HepG2 (cell line): ENCODE data around the gene EFNA3. TPM values are rescaled to one million over a fixed set of nuclear protein-coding genes. Genes with fewer than 3 reads are reported as not detected.

Experiments used
- ATAC-seq: fragments of 200-7000 bp; cut with Tn5 transposase; 3 replicates; pipeline ENCODE4 v1.9.1; 2020; ENCODE audit warnings: mild to moderate bottlenecking, moderate library complexity
- BruUV-seq: library from RNA; stranded (reverse); fragments of 400-500 nt; replicated peaks from 2 replicates; lab custom pipeline; 2021; lab: Mats Ljungman, UMichigan
- CTCF ChIA-PET: fragments of 300-600 bp; formaldehyde crosslinking; extraction: SDS; loops from one replicate; lab custom pipeline; 2021; ENCODE audit warnings: low total read pairs, inconsistent platforms, low intra/inter-chr PET ratio; lab: Yijun Ruan, JAX
- POLR2A ChIA-PET: fragments of 350-600 bp; sonication (Branson Sonifier 250); formaldehyde crosslinking; loops from one replicate; lab custom pipeline; 2020; ENCODE audit warnings: antibody characterized with exemption, inconsistent platforms; lab: Yijun Ruan, JAX
- DNase-seq: peaks from one replicate; pipeline ENCODE4 v3.0.0-alpha.2; 2015; ENCODE audit warnings: low spot score
- FAIRE-seq: peaks from 3 replicates; lab custom pipeline; 2011; peaks lifted over from hg19 to GRCh38; lab: Jason Lieb, UNC
- H2AFZ ChIP-seq: one replicate; pipeline ENCODE4 v1.6.1; 2011; ENCODE audit warnings: low read length, inconsistent platforms
- H3K27ac ChIP-seq: fragments of 300-600 bp; 3 replicates; pipeline ENCODE4 v1.8.0; 2011; ENCODE audit warnings: mixed run types, mild to moderate bottlenecking, mixed read lengths, low read length, inconsistent platforms; ENCODE audit not compliant: insufficient read depth; ENCODE audit errors: extremely low read length
- H3K27me3 ChIP-seq, 2 experiments: fragments of 200-600 bp in 1 of 2; 2 replicates in 1 of 2; 3 replicates in 1 of 2; pipeline versions ENCODE4 v1.6.0 to v1.8.0; 2011; ENCODE audit warnings: low read length in 2 of 2, mild to moderate bottlenecking in 2 of 2, moderate library complexity in 2 of 2, inconsistent platforms in 1 of 2; ENCODE audit not compliant: insufficient read depth in 2 of 2, control insufficient read depth in 1 of 2
- H3K36me3 ChIP-seq, 2 experiments: fragments of 200-600 bp in 1 of 2; replicated peaks in 1 of 2; 2 replicates in 1 of 2; 3 replicates in 1 of 2; pipeline versions ENCODE4 v1.5.1 to v1.8.0; 2011; ENCODE audit warnings: low read length in 2 of 2, inconsistent platforms in 1 of 2; ENCODE audit not compliant: insufficient read depth in 2 of 2, control insufficient read depth in 1 of 2
- H3K4me1 ChIP-seq: 2 replicates; pipeline ENCODE4 v1.5.1; 2012; ENCODE audit warnings: low read length, inconsistent platforms; ENCODE audit not compliant: insufficient read depth
- H3K4me2 ChIP-seq: 2 replicates; pipeline ENCODE4 v1.6.0; 2011; ENCODE audit warnings: low read depth, low read length, inconsistent platforms
- H3K4me3 ChIP-seq, 3 experiments: fragments of 200-600 bp in 1 of 3; sonication (generic), shearing (Covaris generic) in 1 of 3; replicated peaks in 1 of 3; 2 replicates each; pipeline ENCODE4 v1.5.1; 2011 to 2016; ENCODE audit warnings: low read length in 3 of 3, inconsistent platforms in 2 of 3, low read depth in 2 of 3, mild to moderate bottlenecking in 2 of 3, control low read depth in 1 of 3, mixed read lengths in 1 of 3; ENCODE audit not compliant: insufficient read depth in 1 of 3
- H3K79me2 ChIP-seq: one replicate; pipeline ENCODE4 v1.6.1; 2011; ENCODE audit warnings: low read length, inconsistent platforms; ENCODE audit not compliant: insufficient read depth
- H3K9ac ChIP-seq: 2 replicates; pipeline ENCODE4 v1.6.0; 2011; ENCODE audit warnings: mild to moderate bottlenecking, low read depth, low read length, inconsistent platforms; ENCODE audit not compliant: insufficient read depth
- H3K9me3 ChIP-seq: 2 replicates; pipeline ENCODE4 v1.5.1; 2012; ENCODE audit warnings: mild to moderate bottlenecking, low read length
- H4K20me1 ChIP-seq: 2 replicates; pipeline ENCODE4 v1.6.0; 2011; ENCODE audit warnings: inconsistent platforms, mild to moderate bottlenecking, low read length, moderate library complexity; ENCODE audit not compliant: insufficient read depth
- ATAD3A ChIP-seq: sonication (generic); formaldehyde crosslinking; IDR thresholded peaks from 2 replicates; pipeline ENCODE4 v1.4.0; 2020; ENCODE audit warnings: missing genetic modification reagents
- CBX2 ChIP-seq, 2 experiments: fragments of 200-600 bp in 1 of 2; sonication (generic); formaldehyde crosslinking in 1 of 2; IDR thresholded peaks; 2 replicates each; pipeline versions ENCODE4 v1.7.0 to v1.8.1; 2018 to 2022; ENCODE audit warnings: low read depth in 2 of 2, low read length in 1 of 2, mild to moderate bottlenecking in 1 of 2, missing genetic modification reagents in 1 of 2
- CSRNP1 ChIP-seq: sonication (generic); formaldehyde crosslinking; IDR thresholded peaks from 2 replicates; pipeline ENCODE4 v1.8.1; 2023; ENCODE audit warnings: mild to moderate bottlenecking, missing genetic modification reagents
- DNMT1 ChIP-seq: sonication (generic); formaldehyde crosslinking; IDR thresholded peaks from 2 replicates; pipeline ENCODE4 v1.5.1; 2020; ENCODE audit warnings: mild to moderate bottlenecking, missing genetic modification reagents
- GTF3A ChIP-seq: sonication (generic); formaldehyde crosslinking; conservative IDR thresholded peaks from 2 replicates; pipeline ENCODE4 v1.4.0; 2020; ENCODE audit warnings: mild to moderate bottlenecking, missing genetic modification reagents
- MAX ChIP-seq: IDR thresholded peaks from 2 replicates; pipeline ENCODE4 v1.6.1; 2012; ENCODE audit warnings: inconsistent platforms
- NFKB2 ChIP-seq: sonication (generic); formaldehyde crosslinking; IDR thresholded peaks from 2 replicates; pipeline ENCODE4 v1.4.0; 2020; ENCODE audit warnings: missing genetic modification reagents, borderline replicate concordance
- NRL ChIP-seq: sonication (generic); formaldehyde crosslinking; IDR thresholded peaks from 2 replicates; pipeline ENCODE4 v1.5.0; 2020; ENCODE audit warnings: missing genetic modification reagents, mild to moderate bottlenecking, moderate library complexity, borderline replicate concordance
- PHF8 ChIP-seq: sonication (generic); formaldehyde crosslinking; IDR thresholded peaks from 2 replicates; pipeline ENCODE4 v1.5.0; 2020; ENCODE audit warnings: missing genetic modification reagents
- POGK ChIP-seq: sonication (generic); formaldehyde crosslinking; conservative IDR thresholded peaks from 2 replicates; pipeline ENCODE4 v1.8.0; 2022; ENCODE audit warnings: mild to moderate bottlenecking, moderate library complexity, missing genetic modification reagents
- RERE ChIP-seq: IDR thresholded peaks from 2 replicates; pipeline ENCODE4 v1.6.1; 2016; ENCODE audit warnings: low read depth, missing genetic modification reagents, missing compliant biosample characterization
- SPEN ChIP-seq: sonication (generic); formaldehyde crosslinking; IDR thresholded peaks from 2 replicates; pipeline ENCODE4 v1.5.1; 2020; ENCODE audit warnings: low read depth, mild to moderate bottlenecking, missing genetic modification reagents
- SRSF9 ChIP-seq: fragments of 200-400 bp; formaldehyde crosslinking; IDR thresholded peaks from 2 replicates; pipeline ENCODE4 v1.6.1; 2018; ENCODE audit warnings: borderline replicate concordance, mild to moderate bottlenecking, low read depth, low read length; ENCODE audit not compliant: insufficient read depth, poor library complexity, severe bottlenecking
- TEAD2 ChIP-seq: sonication (generic); formaldehyde crosslinking; IDR thresholded peaks from 2 replicates; pipeline ENCODE4 v1.9.0; 2021; ENCODE audit warnings: missing genetic modification reagents
- ZNF530 ChIP-seq: sonication (generic); formaldehyde crosslinking; IDR thresholded peaks from 2 replicates; pipeline ENCODE4 v1.5.0; 2020; ENCODE audit warnings: low read depth, mild to moderate bottlenecking, missing genetic modification reagents
- ZNF598 ChIP-seq: sonication (generic); formaldehyde crosslinking; IDR thresholded peaks from 2 replicates; pipeline ENCODE4 v1.5.1; 2020; ENCODE audit warnings: mild to moderate bottlenecking, missing genetic modification reagents, borderline replicate concordance
- WGBS: methylation state at CpG from one replicate; pipeline ENCODE4 v1.1.6; 2017; ENCODE audit warnings: low lambda C conversion rate; 5-methylcytosine and 5-hydroxymethylcytosine counted together
- in situ Hi-C: cut with HindIII; loops from 2 replicates; pipeline ENCODE4 v1.10.0; 2017; ENCODE audit warnings: low pct_unique_long_range_greater_than_20kb; ENCODE audit not compliant: extremely low pct_ligation_motif_present
- intact Hi-C: fragments of 100-400 bp; cut with micrococcal nuclease; formaldehyde crosslinking; loops from one replicate; pipeline ENCODE4 v1.10.0; 2022; ENCODE audit not compliant: unreplicated experiment
- polyA plus RNA-seq, 8 experiments: library from polyadenylated mRNA; depleted of rRNA in 3 of 8; stranded (reverse) in 7 of 8; unstranded in 1 of 8; fragments of >200 nt; fragmentation: Illumina TruSeq in 4 of 8; extraction: Trizol in 4 of 8; gene quantifications; 2 replicates each; pipeline versions ENCODE4 v1.2.1 to v1.2.3, GENCODE V29; 2011 to 2016; ENCODE audit warnings: low read depth in 4 of 8, missing spikeins in 1 of 8, mixed read lengths in 1 of 8; ENCODE audit not compliant: insufficient read depth in 1 of 8
- total RNA-seq, 5 experiments: library from RNA; depleted of rRNA; stranded (reverse); fragments of >200 nt; fragmentation: Illumina TruSeq; extraction: Trizol; gene quantifications; 2 replicates each; pipeline ENCODE4 v1.2.3, GENCODE V29; 2016; ENCODE audit warnings: low read depth in 1 of 5

EFNA3 gene
- total and polyA plus RNA-seq, 2 of the 13 experiments (the other 11 are each of a cell fraction or from before 2014, with no cell fraction given), result 1.0 to 5.7 TPM

GRCh38 chr1:155117610-155118009 is 39.0 kb downstream of the EFNA3 start:
- no TSS peak for BruUV-seq
- no peak for ATAC-seq
- H3K4me1 ChIP-seq, result peaks cover 22% of the 10 kb centered on the region
- no peaks in the 10 kb centered on the region for H3K36me3 ChIP-seq
- H2AFZ ChIP-seq, result no peak overlapping the region
- no peak for FAIRE-seq
- H3K9me3 ChIP-seq, result no peaks in the 10 kb centered on the region
- CTCF ChIA-PET, result no interaction called here
- POLR2A ChIA-PET, result interaction anchor here (0.9 to 1.8 kb wide), 2 partner anchors 9 to 11 kb away, joined by 3 to 5 read pairs; no protein-coding TSS in a partner anchor
- H3K79me2 ChIP-seq, result no peaks in the 10 kb centered on the region
- no peaks in the 10 kb centered on the region for H4K20me1 ChIP-seq
- WGBS, result 33% methylated on average over 4 of the region's 4 CpGs
- intact Hi-C loops, result no loop called here
- no peak for DNase-seq
- H3K9ac ChIP-seq, result no peak overlapping the region
- no peak overlapping the region for H3K27ac ChIP-seq
- H3K4me3 ChIP-seq, result no peak overlapping the region
- peaks cover 0 to 7% of the 10 kb centered on the region in 2 experiments; a peak in 1 of 5 replicates for H3K27me3 ChIP-seq
- no peak overlapping the region for H3K4me2 ChIP-seq
- in situ Hi-C loops, result no loop called here
- TF ChIP-seq GTF3A (CRISPR knock-in tag) (no peak), TEAD2 (CRISPR knock-in tag) (no peak), ZNF598 (CRISPR knock-in tag) (no peak), SRSF9 (no peak), NFKB2 (CRISPR knock-in tag) (no peak), NRL (CRISPR knock-in tag) (no peak), RERE (CRISPR knock-in tag) (no peak), SPEN (CRISPR knock-in tag) (no peak), CBX2 (IDR thresholded peaks at IDR 0.05; ENCODE audit: low read depth, low read length) (no peak), CBX2 (CRISPR knock-in tag; IDR thresholded peaks at IDR 0.05; ENCODE audit: low read depth) (no peak), ATAD3A (no peak), POGK (CRISPR knock-in tag) (no peak), DNMT1 (CRISPR knock-in tag) (no peak), CSRNP1 (CRISPR knock-in tag) (no peak), ZNF530 (CRISPR knock-in tag) (no peak), PHF8 (CRISPR knock-in tag) (no peak), MAX (no peak)
